DOHH2 (cell line): Measurements from ENCODE around the gene TTC3.

Experiments used
- CTCF ChIP-seq: fragments of 200-600 bp; sonication (generic); IDR thresholded peaks from one replicate; pipeline ENCODE4 v1.5.1; 2014; ENCODE audit warnings: antibody characterized with exemption, mild to moderate bottlenecking, low read depth, low read length; ENCODE audit not compliant: poor library complexity, severe bottlenecking
- EZH2phosphoT487 ChIP-seq: fragments of 200-600 bp; sonication (generic); IDR thresholded peaks from 2 replicates; pipeline ENCODE4 v1.6.1; 2017; ENCODE audit warnings: borderline replicate concordance, mild to moderate bottlenecking, antibody characterized with exemption, low read length, moderate library complexity, mixed read lengths

GRCh38 chr21:37082856-37083528 is 9.9 kb downstream of the TTC3 start:
- TF ChIP-seq CTCF (no peak), EZH2phosphoT487 (no peak)
